HepG2 (cell line): ENCODE results near the gene PRDM12. TPM values are rescaled to one million over a fixed set of nuclear protein-coding genes. Genes with fewer than 3 reads are reported as not detected.

Experiments used
- AGO1 ChIP-seq: fragments of 200-400 bp; formaldehyde crosslinking; IDR thresholded peaks from 2 replicates; pipeline ENCODE4 v1.6.1; 2017; ENCODE audit warnings: mild to moderate bottlenecking, low read depth, low read length, moderate library complexity; ENCODE audit not compliant: poor library complexity, severe bottlenecking
- ATF7-NPFF ChIP-seq: sonication (generic); formaldehyde crosslinking; IDR thresholded peaks from 2 replicates; pipeline ENCODE4 v1.8.1; 2023; ENCODE audit warnings: mild to moderate bottlenecking, low read depth, missing genetic modification reagents, moderate library complexity
- CREB1 ChIP-seq, 2 experiments: fragments of 450-650 bp in 1 of 2; IDR thresholded peaks; 2 replicates each; pipeline ENCODE4 v1.6.1; 2016 to 2017; ENCODE audit warnings: control low read depth in 1 of 2, mild to moderate bottlenecking in 1 of 2, missing compliant biosample characterization in 1 of 2, missing genetic modification characterization in 1 of 2
- ETV5 ChIP-seq: IDR thresholded peaks from 2 replicates; pipeline ENCODE4 v1.6.1; 2018; ENCODE audit warnings: missing biosample characterization, missing genetic modification reagents, inconsistent platforms, borderline replicate concordance
- HNRNPUL1 ChIP-seq: fragments of 200-400 bp; formaldehyde crosslinking; IDR thresholded peaks from 2 replicates; pipeline ENCODE4 v1.6.1; 2017; ENCODE audit warnings: low read depth, mild to moderate bottlenecking, low read length, moderate library complexity
- MTA3 ChIP-seq: sonication (generic); formaldehyde crosslinking; IDR thresholded peaks from 2 replicates; pipeline ENCODE4 v1.4.0; 2020; ENCODE audit warnings: missing genetic modification reagents
- PAX8 ChIP-seq: sonication (generic); formaldehyde crosslinking; IDR thresholded peaks from 2 replicates; pipeline ENCODE4 v1.8.0; 2022; ENCODE audit warnings: mild to moderate bottlenecking, missing genetic modification reagents, borderline replicate concordance
- SNAI1 ChIP-seq: sonication (generic); formaldehyde crosslinking; IDR thresholded peaks from 2 replicates; pipeline ENCODE4 v1.5.0; 2020; ENCODE audit warnings: mild to moderate bottlenecking, missing genetic modification reagents, borderline replicate concordance
- SRF ChIP-seq: IDR thresholded peaks from 2 replicates; pipeline ENCODE4 v1.6.1; 2011; ENCODE audit warnings: mild to moderate bottlenecking, low read depth, low read length, moderate library complexity
- TARDBP ChIP-seq: sonication (generic); formaldehyde crosslinking; IDR thresholded peaks from 2 replicates; pipeline ENCODE4 v1.8.0; 2022; ENCODE audit warnings: mild to moderate bottlenecking, missing genetic modification reagents
- TEAD2 ChIP-seq: sonication (generic); formaldehyde crosslinking; IDR thresholded peaks from 2 replicates; pipeline ENCODE4 v1.9.0; 2021; ENCODE audit warnings: missing genetic modification reagents
- ZMYM4 ChIP-seq: sonication (generic); formaldehyde crosslinking; IDR thresholded peaks from 2 replicates; pipeline ENCODE4 v1.8.1; 2023; ENCODE audit warnings: mild to moderate bottlenecking, missing genetic modification reagents
- ZNF10 ChIP-seq: sonication (generic); formaldehyde crosslinking; IDR thresholded peaks from 2 replicates; pipeline ENCODE4 v1.4.0; 2020; ENCODE audit warnings: mild to moderate bottlenecking, low read depth, missing genetic modification reagents, borderline replicate concordance
- ZNF264 ChIP-seq: sonication (generic); formaldehyde crosslinking; IDR thresholded peaks from 2 replicates; pipeline ENCODE4 v1.4.0; 2020; ENCODE audit warnings: missing genetic modification reagents
- ZNF382 ChIP-seq: sonication (generic); formaldehyde crosslinking; IDR thresholded peaks from 2 replicates; pipeline ENCODE4 v1.5.0; 2020; ENCODE audit warnings: missing genetic modification reagents, mild to moderate bottlenecking, borderline replicate concordance
- ZSCAN22 ChIP-seq: sonication (generic); formaldehyde crosslinking; IDR thresholded peaks from 2 replicates; pipeline ENCODE4 v1.4.0; 2020; ENCODE audit warnings: mild to moderate bottlenecking, missing genetic modification reagents
- polyA plus RNA-seq, 8 experiments: library from polyadenylated mRNA; depleted of rRNA in 3 of 8; stranded (reverse) in 7 of 8; unstranded in 1 of 8; fragments of >200 nt; fragmentation: Illumina TruSeq in 4 of 8; extraction: Trizol in 4 of 8; gene quantifications; 2 replicates each; pipeline versions ENCODE4 v1.2.1 to v1.2.3, GENCODE V29; 2011 to 2016; ENCODE audit warnings: low read depth in 4 of 8, missing spikeins in 1 of 8, mixed read lengths in 1 of 8; ENCODE audit not compliant: insufficient read depth in 1 of 8
- total RNA-seq, 5 experiments: library from RNA; depleted of rRNA; stranded (reverse); fragments of >200 nt; fragmentation: Illumina TruSeq; extraction: Trizol; gene quantifications; 2 replicates each; pipeline ENCODE4 v1.2.3, GENCODE V29; 2016; ENCODE audit warnings: low read depth in 1 of 5
- TF ChIP-seq, protein P1 (sequence below): sonication (generic); formaldehyde crosslinking; IDR thresholded peaks from 2 replicates; pipeline ENCODE4 v1.4.0; 2020; ENCODE audit warnings: missing genetic modification reagents
- TF ChIP-seq, protein P2 (sequence below): sonication (generic); formaldehyde crosslinking; IDR thresholded peaks from 2 replicates; pipeline ENCODE4 v1.4.0; 2020; ENCODE audit warnings: missing genetic modification reagents, mild to moderate bottlenecking, borderline replicate concordance
- TF ChIP-seq, protein P3 (sequence below): sonication (generic); formaldehyde crosslinking; IDR thresholded peaks from 2 replicates; pipeline ENCODE4 v1.9.0; 2021; ENCODE audit warnings: missing genetic modification reagents, borderline replicate concordance
- TF ChIP-seq, protein P4 (sequence below): sonication (generic); formaldehyde crosslinking; IDR thresholded peaks from 2 replicates; pipeline ENCODE4 v1.4.0; 2020; ENCODE audit warnings: missing genetic modification reagents, low read depth, mild to moderate bottlenecking, borderline replicate concordance
- TF ChIP-seq, protein P5 (sequence below): sonication (generic); formaldehyde crosslinking; IDR thresholded peaks from 2 replicates; pipeline ENCODE4 v1.8.1; 2023; ENCODE audit warnings: missing genetic modification reagents, inconsistent platforms, borderline replicate concordance

Gene PRDM12
- total and polyA plus RNA-seq, 2 of the 13 experiments (the other 11 are each of a cell fraction or from before 2014, with no cell fraction given) = 0.04 to 0.07 TPM

DNA sequence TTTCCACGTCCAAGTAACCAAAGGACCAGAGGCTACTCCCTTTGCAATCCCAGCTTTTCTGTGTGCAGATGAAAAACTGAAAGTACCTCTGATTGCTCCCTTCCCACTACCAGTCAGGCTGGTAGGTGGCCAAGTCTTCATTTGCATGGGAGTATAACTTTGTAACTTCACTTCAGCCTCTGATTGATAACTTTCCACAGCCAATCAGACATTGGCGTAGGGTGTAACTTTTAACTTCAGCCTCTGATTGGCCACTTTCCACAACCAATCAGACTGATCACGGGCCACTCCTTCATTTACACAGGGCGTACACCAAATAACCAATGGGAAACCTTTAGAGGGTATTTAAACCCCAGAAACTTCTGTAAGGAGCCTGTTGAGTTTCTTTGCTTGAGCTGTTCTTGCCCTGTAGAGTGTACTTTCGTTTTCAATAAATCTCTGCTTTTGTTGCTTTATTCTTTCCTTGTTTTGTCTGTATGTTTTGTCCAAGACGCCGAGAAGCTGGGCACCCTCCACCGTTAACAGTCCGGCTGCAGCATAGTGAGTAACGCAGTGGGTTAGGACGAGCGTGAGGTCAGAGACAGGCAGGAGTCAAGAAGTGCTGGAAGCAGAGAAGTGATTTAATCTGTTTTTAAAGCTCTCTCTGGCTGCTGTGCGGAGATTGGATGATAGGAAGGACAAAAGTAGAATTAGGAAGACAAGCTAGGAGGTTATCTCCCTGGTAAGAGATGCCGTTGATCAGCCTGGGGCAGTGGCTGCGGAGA lies 25.7 kb downstream of the PRDM12 start (continued):
- TF ChIP-seq CREB1 (IDR thresholded peaks at IDR 0.05) (peak; percentile 49; the same call in 1 of the 2 replicates), CREB1 (CRISPR knock-in tag; IDR thresholded peaks at IDR 0.05) (peak; percentile 62; the same call in 1 of the 2 replicates), MTA3 (no peak), ZSCAN22 (CRISPR knock-in tag) (no peak), TEAD2 (CRISPR knock-in tag) (no peak), HNRNPUL1 (no peak), ZNF264 (CRISPR knock-in tag) (0 out of 2 replicates have a peak, but pooled peaks have one; percentile 31), SNAI1 (no peak), ETV5 (no peak), ATF7-NPFF (no peak), ZMYM4 (CRISPR knock-in tag) (no peak), AGO1 (no peak), TARDBP (CRISPR knock-in tag) (no peak), ZNF10 (no peak), PAX8 (CRISPR knock-in tag) (0 out of 2 replicates have a peak, but pooled peaks have one; percentile 58), SRF (no peak), ZNF382 (CRISPR knock-in tag) (no peak)
- TF ChIP-seq, protein P1, sequence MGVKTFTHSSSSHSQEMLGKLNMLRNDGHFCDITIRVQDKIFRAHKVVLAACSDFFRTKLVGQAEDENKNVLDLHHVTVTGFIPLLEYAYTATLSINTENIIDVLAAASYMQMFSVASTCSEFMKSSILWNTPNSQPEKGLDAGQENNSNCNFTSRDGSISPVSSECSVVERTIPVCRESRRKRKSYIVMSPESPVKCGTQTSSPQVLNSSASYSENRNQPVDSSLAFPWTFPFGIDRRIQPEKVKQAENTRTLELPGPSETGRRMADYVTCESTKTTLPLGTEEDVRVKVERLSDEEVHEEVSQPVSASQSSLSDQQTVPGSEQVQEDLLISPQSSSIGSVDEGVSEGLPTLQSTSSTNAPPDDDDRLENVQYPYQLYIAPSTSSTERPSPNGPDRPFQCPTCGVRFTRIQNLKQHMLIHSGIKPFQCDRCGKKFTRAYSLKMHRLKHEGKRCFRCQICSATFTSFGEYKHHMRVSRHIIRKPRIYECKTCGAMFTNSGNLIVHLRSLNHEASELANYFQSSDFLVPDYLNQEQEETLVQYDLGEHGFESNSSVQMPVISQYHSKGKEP (CRISPR knock-in tag) = no peak
- TF ChIP-seq, protein P2, sequence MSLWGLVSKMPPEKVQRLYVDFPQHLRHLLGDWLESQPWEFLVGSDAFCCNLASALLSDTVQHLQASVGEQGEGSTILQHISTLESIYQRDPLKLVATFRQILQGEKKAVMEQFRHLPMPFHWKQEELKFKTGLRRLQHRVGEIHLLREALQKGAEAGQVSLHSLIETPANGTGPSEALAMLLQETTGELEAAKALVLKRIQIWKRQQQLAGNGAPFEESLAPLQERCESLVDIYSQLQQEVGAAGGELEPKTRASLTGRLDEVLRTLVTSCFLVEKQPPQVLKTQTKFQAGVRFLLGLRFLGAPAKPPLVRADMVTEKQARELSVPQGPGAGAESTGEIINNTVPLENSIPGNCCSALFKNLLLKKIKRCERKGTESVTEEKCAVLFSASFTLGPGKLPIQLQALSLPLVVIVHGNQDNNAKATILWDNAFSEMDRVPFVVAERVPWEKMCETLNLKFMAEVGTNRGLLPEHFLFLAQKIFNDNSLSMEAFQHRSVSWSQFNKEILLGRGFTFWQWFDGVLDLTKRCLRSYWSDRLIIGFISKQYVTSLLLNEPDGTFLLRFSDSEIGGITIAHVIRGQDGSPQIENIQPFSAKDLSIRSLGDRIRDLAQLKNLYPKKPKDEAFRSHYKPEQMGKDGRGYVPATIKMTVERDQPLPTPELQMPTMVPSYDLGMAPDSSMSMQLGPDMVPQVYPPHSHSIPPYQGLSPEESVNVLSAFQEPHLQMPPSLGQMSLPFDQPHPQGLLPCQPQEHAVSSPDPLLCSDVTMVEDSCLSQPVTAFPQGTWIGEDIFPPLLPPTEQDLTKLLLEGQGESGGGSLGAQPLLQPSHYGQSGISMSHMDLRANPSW (CRISPR knock-in tag) = no peak
- TF ChIP-seq, protein P3, sequence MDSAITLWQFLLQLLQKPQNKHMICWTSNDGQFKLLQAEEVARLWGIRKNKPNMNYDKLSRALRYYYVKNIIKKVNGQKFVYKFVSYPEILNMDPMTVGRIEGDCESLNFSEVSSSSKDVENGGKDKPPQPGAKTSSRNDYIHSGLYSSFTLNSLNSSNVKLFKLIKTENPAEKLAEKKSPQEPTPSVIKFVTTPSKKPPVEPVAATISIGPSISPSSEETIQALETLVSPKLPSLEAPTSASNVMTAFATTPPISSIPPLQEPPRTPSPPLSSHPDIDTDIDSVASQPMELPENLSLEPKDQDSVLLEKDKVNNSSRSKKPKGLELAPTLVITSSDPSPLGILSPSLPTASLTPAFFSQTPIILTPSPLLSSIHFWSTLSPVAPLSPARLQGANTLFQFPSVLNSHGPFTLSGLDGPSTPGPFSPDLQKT (CRISPR knock-in tag) = no peak
- TF ChIP-seq, protein P4, sequence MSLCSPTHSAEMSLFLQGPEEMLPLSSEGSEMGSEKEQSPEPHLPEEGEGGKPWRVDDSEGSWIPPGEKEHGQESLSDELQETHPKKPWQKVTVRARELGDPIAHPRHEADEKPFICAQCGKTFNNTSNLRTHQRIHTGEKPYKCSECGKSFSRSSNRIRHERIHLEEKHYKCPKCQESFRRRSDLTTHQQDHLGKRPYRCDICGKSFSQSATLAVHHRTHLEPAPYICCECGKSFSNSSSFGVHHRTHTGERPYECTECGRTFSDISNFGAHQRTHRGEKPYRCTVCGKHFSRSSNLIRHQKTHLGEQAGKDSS = no peak
- TF ChIP-seq, protein P5, sequence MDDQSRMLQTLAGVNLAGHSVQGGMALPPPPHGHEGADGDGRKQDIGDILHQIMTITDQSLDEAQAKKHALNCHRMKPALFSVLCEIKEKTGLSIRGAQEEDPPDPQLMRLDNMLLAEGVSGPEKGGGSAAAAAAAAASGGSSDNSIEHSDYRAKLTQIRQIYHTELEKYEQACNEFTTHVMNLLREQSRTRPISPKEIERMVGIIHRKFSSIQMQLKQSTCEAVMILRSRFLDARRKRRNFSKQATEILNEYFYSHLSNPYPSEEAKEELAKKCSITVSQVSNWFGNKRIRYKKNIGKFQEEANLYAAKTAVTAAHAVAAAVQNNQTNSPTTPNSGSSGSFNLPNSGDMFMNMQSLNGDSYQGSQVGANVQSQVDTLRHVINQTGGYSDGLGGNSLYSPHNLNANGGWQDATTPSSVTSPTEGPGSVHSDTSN = no peak
